Lower lobe of right lung (tissue), 2 donors: Measurements from ENCODE around the gene SLC39A5. TPM values are rescaled to one million over a fixed set of nuclear protein-coding genes. Genes with fewer than 3 reads are reported as not detected.
"Not testable (repeated sequence)": the region's sequence is repeated elsewhere in the genome, so short reads cannot be mapped to it uniquely, and the experiment has no call there.

Source experiments
- ATAC-seq, 2 donors: fragments of 200-7000 bp; cut with Tn5 transposase; one replicate each; pipeline ENCODE4 v1.9.1; 2020 to 2022; ENCODE audit warnings: mild to moderate bottlenecking in 2 of 2, moderate library complexity in 2 of 2
- DNase-seq: peaks from one replicate; pipeline ENCODE4 v3.0.0-alpha.2; 2020
- H3K27ac ChIP-seq: fragments of 200-600 bp; one replicate; pipeline ENCODE4 v1.8.0; 2022
- H3K27me3 ChIP-seq: fragments of 200-600 bp; one replicate; pipeline ENCODE4 v1.8.0; 2022; ENCODE audit warnings: low read depth
- H3K36me3 ChIP-seq: fragments of 200-600 bp; one replicate; pipeline ENCODE4 v1.8.0; 2022; ENCODE audit warnings: mild to moderate bottlenecking
- H3K4me1 ChIP-seq: fragments of 200-600 bp; one replicate; pipeline ENCODE4 v1.8.0; 2022
- H3K4me3 ChIP-seq: fragments of 200-600 bp; one replicate; pipeline ENCODE4 v1.8.0; 2022; ENCODE audit warnings: mild to moderate bottlenecking
- H3K9me3 ChIP-seq: fragments of 200-600 bp; one replicate; pipeline ENCODE4 v1.8.0; 2022
- intact Hi-C: fragments of 100-400 bp; cut with DNase I; formaldehyde crosslinking; loops from one replicate; pipeline ENCODE4 v1.11.0; 2022
- total RNA-seq: library from RNA; stranded (reverse); fragmentation: NEBNext Ultra II Directional; extraction: Animal tissue kit (Norgen Biotek cat#: 25700); gene quantifications from one replicate; pipeline ENCODE4 v1.2.1, GENCODE V29; 2021
- TF ChIP-seq, protein P1 (sequence below): fragments of 200-600 bp; IDR thresholded peaks from one replicate; pipeline ENCODE4 v1.8.0; 2022; ENCODE audit warnings: antibody characterized with exemption, mild to moderate bottlenecking
- donor health status: DM: no; HTN: yes; CAD: no; lungs with severe emphysema.

Gene SLC39A5
- total RNA-seq, 1 donor from 2014 or later: not detected

DNA sequence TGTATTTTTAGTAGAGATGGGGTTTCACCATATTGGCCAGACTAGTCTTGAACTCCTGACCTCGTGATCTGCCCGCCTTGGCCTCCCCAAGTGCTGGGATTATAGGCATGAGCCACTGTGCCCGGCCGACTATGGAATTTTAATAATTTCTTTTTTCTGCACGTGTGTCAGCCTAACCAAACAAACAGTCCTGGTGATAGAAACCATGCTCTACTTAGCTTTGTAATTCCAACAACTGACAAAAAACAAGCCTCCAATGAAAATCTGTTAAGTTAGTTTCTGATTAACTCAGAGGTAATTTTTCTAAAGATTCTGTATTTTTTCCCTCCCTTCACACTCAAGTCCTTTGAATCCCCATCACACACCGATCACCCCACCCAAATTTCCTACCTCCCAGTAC is 52.2 kb downstream of the SLC39A5 start:
- H3K9me3 ChIP-seq: no peaks in the 10 kb centered on the region
- intact Hi-C loops: no loop called here
- no peaks in the 10 kb centered on the region for H3K27me3 ChIP-seq
- H3K4me3 ChIP-seq: no peak overlapping the region
- TF ChIP-seq, protein P1, sequence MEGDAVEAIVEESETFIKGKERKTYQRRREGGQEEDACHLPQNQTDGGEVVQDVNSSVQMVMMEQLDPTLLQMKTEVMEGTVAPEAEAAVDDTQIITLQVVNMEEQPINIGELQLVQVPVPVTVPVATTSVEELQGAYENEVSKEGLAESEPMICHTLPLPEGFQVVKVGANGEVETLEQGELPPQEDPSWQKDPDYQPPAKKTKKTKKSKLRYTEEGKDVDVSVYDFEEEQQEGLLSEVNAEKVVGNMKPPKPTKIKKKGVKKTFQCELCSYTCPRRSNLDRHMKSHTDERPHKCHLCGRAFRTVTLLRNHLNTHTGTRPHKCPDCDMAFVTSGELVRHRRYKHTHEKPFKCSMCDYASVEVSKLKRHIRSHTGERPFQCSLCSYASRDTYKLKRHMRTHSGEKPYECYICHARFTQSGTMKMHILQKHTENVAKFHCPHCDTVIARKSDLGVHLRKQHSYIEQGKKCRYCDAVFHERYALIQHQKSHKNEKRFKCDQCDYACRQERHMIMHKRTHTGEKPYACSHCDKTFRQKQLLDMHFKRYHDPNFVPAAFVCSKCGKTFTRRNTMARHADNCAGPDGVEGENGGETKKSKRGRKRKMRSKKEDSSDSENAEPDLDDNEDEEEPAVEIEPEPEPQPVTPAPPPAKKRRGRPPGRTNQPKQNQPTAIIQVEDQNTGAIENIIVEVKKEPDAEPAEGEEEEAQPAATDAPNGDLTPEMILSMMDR: no peak
- no peak overlapping the region for H3K27ac ChIP-seq
- peaks cover 96% of the 10 kb centered on the region for H3K36me3 ChIP-seq
- DNase-seq: no peak
- ATAC-seq: no peak
- peaks cover 18% of the 10 kb centered on the region for H3K4me1 ChIP-seq

- Histone ChIP-seq H3K4me3 (no peak overlapping the region), H3K27ac (no peak overlapping the region), H3K36me3 (peaks cover 91% of the 10 kb centered on the region), H3K9me3 (no peaks in the 10 kb centered on the region), H3K27me3 (no peaks in the 10 kb centered on the region), H3K4me1 (peaks cover 23% of the 10 kb centered on the region)
- TF ChIP-seq, protein P1: no peak
- DNase-seq (no peak), ATAC-seq (no peak)
- intact Hi-C loops: no loop called here
Observed at GRCh38 chr12:56282579-56282978, 52.7 kb downstream of the SLC39A5 start.

- H3K4me3 ChIP-seq, H3K27ac ChIP-seq, H3K9me3 ChIP-seq, H3K27me3 ChIP-seq, DNase-seq, intact Hi-C loops, ATAC-seq: not testable (repeated sequence)
- H3K4me1 ChIP-seq: peaks cover 36% of the 10 kb centered on the region
- H3K36me3 ChIP-seq: peaks cover 79% of the 10 kb centered on the region
Observed at GRCh38 chr12:56284263-56284662, 54.4 kb downstream of the SLC39A5 start.

GRCh38 chr12:56286044-56286830 is 56.4 kb downstream of the SLC39A5 start:
- Histone ChIP-seq H3K4me3 (no peak overlapping the region), H3K36me3 (peaks cover 72% of the 10 kb centered on the region), H3K27me3 (no peaks in the 10 kb centered on the region), H3K9me3 (no peaks in the 10 kb centered on the region), H3K4me1 (peaks cover 40% of the 10 kb centered on the region), H3K27ac (peak overlapping the region; percentile 18)
- peak; percentile 34 to 52 for ATAC-seq
- intact Hi-C loops: no loop called here
- TF ChIP-seq, protein P1: no peak
- no peak for DNase-seq

Other genes starting within 250 kb of the SLC39A5 start
- 23.3 TPM for gene SUOX, start 232.8 kb upstream of the SLC39A5 start, total RNA-seq
- gene IKZF4, start 209.0 kb upstream of the SLC39A5 start, total RNA-seq: 13.1 TPM
- 77.2 TPM for gene RPS26, start 188.1 kb upstream of the SLC39A5 start, total RNA-seq
- 80.5 TPM for gene ERBB3, start 149.9 kb upstream of the SLC39A5 start, total RNA-seq
- gene PA2G4, start 125.5 kb upstream of the SLC39A5 start, total RNA-seq: 69.4 TPM
- 2,837 TPM for gene RPL41, start 113.4 kb upstream of the SLC39A5 start, total RNA-seq
- gene ZC3H10, start 111.8 kb upstream of the SLC39A5 start, total RNA-seq: 12.5 TPM
- 114 TPM for gene ESYT1, start 101.8 kb upstream of the SLC39A5 start, total RNA-seq
- gene MYL6B, start 77.5 kb upstream of the SLC39A5 start, total RNA-seq: 21.4 TPM
- 1,292 TPM for gene MYL6, start 71.7 kb upstream of the SLC39A5 start, total RNA-seq
- 115 TPM for gene SMARCC2, start 40.6 kb upstream of the SLC39A5 start, total RNA-seq
- 49.8 TPM for gene RNF41, start 8.1 kb upstream of the SLC39A5 start, total RNA-seq
- 20.9 TPM for gene NABP2, start 5.7 kb upstream of the SLC39A5 start, total RNA-seq
- 27.8 TPM for gene ANKRD52, start 28.3 kb downstream of the SLC39A5 start, total RNA-seq
- gene COQ10A, start 36.9 kb downstream of the SLC39A5 start, total RNA-seq: 12.8 TPM
- gene CS, start 70.3 kb downstream of the SLC39A5 start, total RNA-seq: 175 TPM
- 91.5 TPM for gene CNPY2, start 85.9 kb downstream of the SLC39A5 start, total RNA-seq
- gene PAN2, start 103.9 kb downstream of the SLC39A5 start, total RNA-seq: 93.5 TPM
- 0.56 TPM for gene IL23A, start 108.8 kb downstream of the SLC39A5 start, total RNA-seq
- gene STAT2, start 130.1 kb downstream of the SLC39A5 start, total RNA-seq: 213 TPM
- not detected for gene APOF, start 132.8 kb downstream of the SLC39A5 start, total RNA-seq
- gene TIMELESS, start 219.4 kb downstream of the SLC39A5 start, total RNA-seq: 10.6 TPM
- not detected for gene MIP, start 224.6 kb downstream of the SLC39A5 start, total RNA-seq
- 3.1 TPM for gene SPRYD4, start 238.5 kb downstream of the SLC39A5 start, total RNA-seq